H9 (cell line): ENCODE results near the gene ZNF646. TPM values are rescaled to one million over a fixed set of nuclear protein-coding genes. Genes with fewer than 3 reads are reported as not detected.
A peak's percentile ranks its signal among the peaks of the same experiment; 100 is the strongest.

Experiments used
- DNase-seq: peaks from one replicate; pipeline ENCODE4 v3.0.0-alpha.2; 2017
- H2AFZ ChIP-seq: one replicate; pipeline ENCODE4 v1.6.1; 2013; ENCODE audit warnings: mild to moderate bottlenecking, low read length, control low read depth, moderate library complexity
- H2AK5ac ChIP-seq: 2 replicates; pipeline ENCODE4 v1.6.1; 2013; ENCODE audit warnings: low read length, control low read depth, mixed read lengths; ENCODE audit not compliant: insufficient read length
- H2BK120ac ChIP-seq: one replicate; pipeline ENCODE4 v1.6.1; 2013; ENCODE audit warnings: low read depth, mild to moderate bottlenecking, low read length, control low read depth, inconsistent platforms; ENCODE audit not compliant: poor library complexity, severe bottlenecking
- H2BK12ac ChIP-seq: 2 replicates; pipeline ENCODE4 v1.6.1; 2013; ENCODE audit warnings: low read length, control low read depth, mixed read lengths, low read depth; ENCODE audit not compliant: insufficient read length
- H2BK15ac ChIP-seq: 2 replicates; pipeline ENCODE4 v1.6.1; 2013; ENCODE audit warnings: low read depth, low read length, control low read depth
- H2BK20ac ChIP-seq: one replicate; pipeline ENCODE4 v1.6.1; 2013; ENCODE audit warnings: low read depth, mild to moderate bottlenecking, low read length, control low read depth, inconsistent platforms; ENCODE audit not compliant: poor library complexity, severe bottlenecking
- H2BK5ac ChIP-seq: 2 replicates; pipeline ENCODE4 v1.6.1; 2013; ENCODE audit warnings: low read length, control low read depth, mixed read lengths; ENCODE audit not compliant: insufficient read length
- H3K14ac ChIP-seq: 2 replicates; pipeline ENCODE4 v1.6.1; 2013; ENCODE audit warnings: low read length, control low read depth; ENCODE audit not compliant: insufficient read depth
- H3K18ac ChIP-seq: 2 replicates; pipeline ENCODE4 v1.6.1; 2013; ENCODE audit warnings: low read depth, mild to moderate bottlenecking, mixed read lengths, low read length, control low read depth; ENCODE audit not compliant: insufficient read length
- H3K23ac ChIP-seq: 2 replicates; pipeline ENCODE4 v1.6.1; 2013; ENCODE audit warnings: low read length, control low read depth, mixed read lengths, low read depth; ENCODE audit not compliant: insufficient read length
- H3K23me2 ChIP-seq: 2 replicates; pipeline ENCODE4 v1.6.1; 2013; ENCODE audit warnings: low read depth, mild to moderate bottlenecking, mixed read lengths, low read length, control low read depth; ENCODE audit not compliant: insufficient read length, poor library complexity, severe bottlenecking
- H3K27ac ChIP-seq: 2 replicates; pipeline ENCODE4 v1.5.1; 2013; ENCODE audit warnings: low read length, control low read depth, mixed read lengths, low read depth; ENCODE audit not compliant: insufficient read length
- H3K27me3 ChIP-seq: 2 replicates; pipeline ENCODE4 v1.6.1; 2013; ENCODE audit warnings: low read length, control low read depth, inconsistent platforms; ENCODE audit not compliant: insufficient read depth
- H3K4ac ChIP-seq: 2 replicates; pipeline ENCODE4 v1.6.1; 2013; ENCODE audit warnings: low read depth, mild to moderate bottlenecking, control low read depth, inconsistent platforms, low read length, moderate library complexity
- H3K4me1 ChIP-seq: 2 replicates; pipeline ENCODE4 v1.6.1; 2013; ENCODE audit warnings: low read length, control low read depth, inconsistent platforms; ENCODE audit not compliant: insufficient read depth
- H3K4me2 ChIP-seq: 2 replicates; pipeline ENCODE4 v1.6.1; 2013; ENCODE audit warnings: low read length, control low read depth, mixed read lengths; ENCODE audit not compliant: insufficient read length, insufficient read depth
- H3K56ac ChIP-seq: 2 replicates; pipeline ENCODE4 v1.6.1; 2013; ENCODE audit warnings: low read depth, mild to moderate bottlenecking, mixed read lengths, low read length, control low read depth; ENCODE audit not compliant: insufficient read length
- H3K79me1 ChIP-seq: 2 replicates; pipeline ENCODE4 v1.6.1; 2013; ENCODE audit warnings: low read depth, mild to moderate bottlenecking, moderate library complexity, low read length, control low read depth, inconsistent platforms; ENCODE audit not compliant: insufficient read depth, poor library complexity, severe bottlenecking
- H3K79me2 ChIP-seq: 2 replicates; pipeline ENCODE4 v1.6.1; 2013; ENCODE audit warnings: low read length, control low read depth, inconsistent platforms; ENCODE audit not compliant: insufficient read depth
- H3K9ac ChIP-seq: 2 replicates; pipeline ENCODE4 v1.6.1; 2013; ENCODE audit warnings: low read length, control low read depth, mixed read lengths; ENCODE audit not compliant: insufficient read length; ENCODE audit errors: extremely low read depth
- H3K9me3 ChIP-seq: one replicate; pipeline ENCODE4 v1.6.1; 2013; ENCODE audit warnings: low read depth, low read length, inconsistent platforms; ENCODE audit not compliant: control insufficient read depth
- H3T11ph ChIP-seq: one replicate; pipeline ENCODE4 v1.6.1; 2013; ENCODE audit warnings: mild to moderate bottlenecking, low read length, control low read depth, inconsistent platforms
- H4K20me1 ChIP-seq: one replicate; pipeline ENCODE4 v1.6.1; 2013; ENCODE audit not compliant: control insufficient read depth, insufficient read length, insufficient read depth
- H4K5ac ChIP-seq: 2 replicates; pipeline ENCODE4 v1.6.1; 2013; ENCODE audit warnings: low read depth, mild to moderate bottlenecking, mixed read lengths, low read length, control low read depth; ENCODE audit not compliant: insufficient read length
- H4K8ac ChIP-seq: replicated peaks from 2 replicates; pipeline ENCODE4 v1.6.1; 2013; ENCODE audit warnings: low read length, control low read depth, mixed read lengths, low read depth; ENCODE audit not compliant: insufficient read length
- H4K91ac ChIP-seq: 2 replicates; pipeline ENCODE4 v1.6.1; 2013; ENCODE audit warnings: low read depth, mild to moderate bottlenecking, moderate library complexity, mixed read lengths, low read length, control low read depth; ENCODE audit not compliant: insufficient read length
- H3K27ac Mint-ChIP-seq, 3 experiments: 2 replicates in 2 of 3; 3 replicates in 1 of 3; pipeline ENCODE4 v1.8.0; 2020 to 2021; ENCODE audit warnings: mixed read lengths in 3 of 3, mild to moderate bottlenecking in 1 of 3, moderate library complexity in 1 of 3
- H3K27me3 Mint-ChIP-seq: 2 replicates; pipeline ENCODE4 v1.8.0; 2021; ENCODE audit warnings: low read depth, mild to moderate bottlenecking, moderate library complexity, mixed read lengths
- H3K36me3 Mint-ChIP-seq, 3 experiments: 2 replicates in 2 of 3; 3 replicates in 1 of 3; pipeline ENCODE4 v1.8.0; 2020 to 2021; ENCODE audit warnings: low read depth in 3 of 3, mixed read lengths in 3 of 3; ENCODE audit not compliant: insufficient read depth in 1 of 3
- H3K4me1 Mint-ChIP-seq, 2 experiments: 2 replicates each; pipeline ENCODE4 v1.8.0; 2020; ENCODE audit warnings: mixed read lengths in 2 of 2
- H3K4me3 Mint-ChIP-seq, 2 experiments: 2 replicates in 1 of 2; 3 replicates in 1 of 2; pipeline ENCODE4 v1.8.0; 2020 to 2021; ENCODE audit warnings: mild to moderate bottlenecking in 2 of 2, mixed read lengths in 2 of 2, moderate library complexity in 1 of 2
- H3K9me3 Mint-ChIP-seq, 2 experiments: 2 replicates in 1 of 2; 3 replicates in 1 of 2; pipeline ENCODE4 v1.8.0; 2020; ENCODE audit warnings: mild to moderate bottlenecking in 2 of 2, mixed read lengths in 2 of 2, moderate library complexity in 1 of 2
- WGBS: extraction: QIAGEN DNeasy Blood & Tissue Kit; methylation state at CpG from one replicate; pipeline ENCODE4 v1.1.7; 2013; ENCODE audit warnings: missing lambda C conversion rate, low lambda C conversion rate, mixed read lengths; ENCODE audit not compliant: insufficient read length; ENCODE audit errors: extremely low coverage; 5-methylcytosine and 5-hydroxymethylcytosine counted together
- total RNA-seq: library from RNA; stranded (reverse); gene quantifications from 2 replicates; pipeline ENCODE4 v1.2.1, GENCODE V29; 2021
- TF ChIP-seq, protein P1 (sequence below): fragments of 200-600 bp; sonication (generic); conservative IDR thresholded peaks from 3 replicates; pipeline ENCODE4 v1.8.0; 2021; ENCODE audit warnings: antibody characterized with exemption, mild to moderate bottlenecking

The ZNF646 gene
- total RNA-seq, 1 experiment from 2014 or later: 29.2 TPM

DNA sequence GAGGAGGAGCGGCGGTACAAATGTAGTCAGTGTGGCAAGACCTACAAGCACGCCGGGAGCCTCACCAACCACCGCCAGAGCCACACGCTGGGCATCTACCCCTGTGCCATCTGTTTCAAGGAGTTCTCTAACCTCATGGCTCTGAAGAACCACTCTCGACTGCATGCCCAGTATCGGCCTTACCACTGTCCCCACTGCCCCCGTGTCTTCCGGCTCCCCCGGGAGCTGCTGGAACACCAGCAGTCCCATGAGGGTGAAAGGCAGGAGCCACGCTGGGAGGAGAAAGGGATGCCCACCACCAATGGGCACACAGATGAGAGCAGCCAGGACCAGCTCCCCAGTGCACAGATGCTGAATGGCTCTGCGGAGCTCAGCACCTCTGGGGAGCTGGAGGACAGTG lies 2.8 kb downstream of the ZNF646 start:
- Histone ChIP-seq H3K9ac (no peak overlapping the region), H3K27ac (no peak overlapping the region), H2BK5ac (no peak overlapping the region), H2BK120ac (no peak overlapping the region), H4K91ac (no peak overlapping the region), H3K18ac (no peak overlapping the region), H2BK12ac (no peak overlapping the region), H4K20me1 (peaks cover 4% of the 10 kb centered on the region), H4K5ac (no peak overlapping the region), H3K23ac (no peak overlapping the region), H3K9me3 (no peaks in the 10 kb centered on the region), H2BK15ac (no peak overlapping the region), H2BK20ac (no peak overlapping the region), H2AFZ (no peak overlapping the region), H3K27me3 (no peaks in the 10 kb centered on the region), H3K79me1 (peaks cover 6% of the 10 kb centered on the region), H3K14ac (no peak overlapping the region), H3K4me2 (no peak overlapping the region), H3K4me1 (no peaks in the 10 kb centered on the region), H2AK5ac (no peak overlapping the region), H3K79me2 (peaks cover 12% of the 10 kb centered on the region; the same call in 1 of the 2 replicates), H4K8ac (no peak overlapping the region), H3T11ph (no peak overlapping the region), H3K23me2 (peaks cover 7% of the 10 kb centered on the region), H3K56ac (no peak overlapping the region), H3K4ac (no peak overlapping the region)
- Mint-ChIP-seq H3K36me3 (peaks cover 27 to 51% (median 49%) of the 10 kb centered on the region in 3 experiments; a peak in 6 of 7 replicates), H3K4me3 (no peak overlapping the region; a peak in 1 of 5 replicates), H3K4me1 (peaks cover 11 to 15% of the 10 kb centered on the region in 2 experiments), H3K27me3 (no peaks in the 10 kb centered on the region), H3K9me3 (no peaks in the 10 kb centered on the region; a peak in 1 of 5 replicates), H3K27ac (no peak overlapping the region)
- no CpG with 5 or more reads among the region's 13 CpGs for WGBS
- TF ChIP-seq, protein P1, sequence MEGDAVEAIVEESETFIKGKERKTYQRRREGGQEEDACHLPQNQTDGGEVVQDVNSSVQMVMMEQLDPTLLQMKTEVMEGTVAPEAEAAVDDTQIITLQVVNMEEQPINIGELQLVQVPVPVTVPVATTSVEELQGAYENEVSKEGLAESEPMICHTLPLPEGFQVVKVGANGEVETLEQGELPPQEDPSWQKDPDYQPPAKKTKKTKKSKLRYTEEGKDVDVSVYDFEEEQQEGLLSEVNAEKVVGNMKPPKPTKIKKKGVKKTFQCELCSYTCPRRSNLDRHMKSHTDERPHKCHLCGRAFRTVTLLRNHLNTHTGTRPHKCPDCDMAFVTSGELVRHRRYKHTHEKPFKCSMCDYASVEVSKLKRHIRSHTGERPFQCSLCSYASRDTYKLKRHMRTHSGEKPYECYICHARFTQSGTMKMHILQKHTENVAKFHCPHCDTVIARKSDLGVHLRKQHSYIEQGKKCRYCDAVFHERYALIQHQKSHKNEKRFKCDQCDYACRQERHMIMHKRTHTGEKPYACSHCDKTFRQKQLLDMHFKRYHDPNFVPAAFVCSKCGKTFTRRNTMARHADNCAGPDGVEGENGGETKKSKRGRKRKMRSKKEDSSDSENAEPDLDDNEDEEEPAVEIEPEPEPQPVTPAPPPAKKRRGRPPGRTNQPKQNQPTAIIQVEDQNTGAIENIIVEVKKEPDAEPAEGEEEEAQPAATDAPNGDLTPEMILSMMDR: no peak
- DNase-seq: peak; percentile 14
